Skeletal muscle satellite cell (primary cell): ENCODE measurements around the gene MYO15B.
"Not testable (repeated sequence)": the region's sequence is repeated elsewhere in the genome, so short reads cannot be mapped to it uniquely, and the experiment has no call there.

Experiments used
- H3K27me3 ChIP-seq: 2 replicates; pipeline ENCODE4 v1.7.0; 2013; ENCODE audit warnings: low read length; ENCODE audit not compliant: control insufficient read depth, insufficient read depth
- H3K36me3 ChIP-seq: 2 replicates; pipeline ENCODE4 v1.7.0; 2013; ENCODE audit warnings: mild to moderate bottlenecking, control low read depth, low read length; ENCODE audit not compliant: insufficient read depth
- H3K4me1 ChIP-seq: 2 replicates; pipeline ENCODE4 v1.7.0; 2013; ENCODE audit warnings: low read length; ENCODE audit not compliant: control insufficient read depth, insufficient read depth
- H3K4me2 ChIP-seq: 2 replicates; pipeline ENCODE4 v1.7.0; 2013; ENCODE audit warnings: mild to moderate bottlenecking, low read length
- H3K4me3 ChIP-seq: 2 replicates; pipeline ENCODE4 v1.7.0; 2013; ENCODE audit warnings: low read length
- H3K9ac ChIP-seq: 2 replicates; pipeline ENCODE4 v1.7.0; 2013; ENCODE audit warnings: mild to moderate bottlenecking, low read depth, low read length, moderate library complexity
- H3K9me3 ChIP-seq: replicated peaks from 2 replicates; pipeline ENCODE4 v1.7.0; 2013; ENCODE audit warnings: mild to moderate bottlenecking, control low read depth, low read length

The MYO15B gene

DNA sequence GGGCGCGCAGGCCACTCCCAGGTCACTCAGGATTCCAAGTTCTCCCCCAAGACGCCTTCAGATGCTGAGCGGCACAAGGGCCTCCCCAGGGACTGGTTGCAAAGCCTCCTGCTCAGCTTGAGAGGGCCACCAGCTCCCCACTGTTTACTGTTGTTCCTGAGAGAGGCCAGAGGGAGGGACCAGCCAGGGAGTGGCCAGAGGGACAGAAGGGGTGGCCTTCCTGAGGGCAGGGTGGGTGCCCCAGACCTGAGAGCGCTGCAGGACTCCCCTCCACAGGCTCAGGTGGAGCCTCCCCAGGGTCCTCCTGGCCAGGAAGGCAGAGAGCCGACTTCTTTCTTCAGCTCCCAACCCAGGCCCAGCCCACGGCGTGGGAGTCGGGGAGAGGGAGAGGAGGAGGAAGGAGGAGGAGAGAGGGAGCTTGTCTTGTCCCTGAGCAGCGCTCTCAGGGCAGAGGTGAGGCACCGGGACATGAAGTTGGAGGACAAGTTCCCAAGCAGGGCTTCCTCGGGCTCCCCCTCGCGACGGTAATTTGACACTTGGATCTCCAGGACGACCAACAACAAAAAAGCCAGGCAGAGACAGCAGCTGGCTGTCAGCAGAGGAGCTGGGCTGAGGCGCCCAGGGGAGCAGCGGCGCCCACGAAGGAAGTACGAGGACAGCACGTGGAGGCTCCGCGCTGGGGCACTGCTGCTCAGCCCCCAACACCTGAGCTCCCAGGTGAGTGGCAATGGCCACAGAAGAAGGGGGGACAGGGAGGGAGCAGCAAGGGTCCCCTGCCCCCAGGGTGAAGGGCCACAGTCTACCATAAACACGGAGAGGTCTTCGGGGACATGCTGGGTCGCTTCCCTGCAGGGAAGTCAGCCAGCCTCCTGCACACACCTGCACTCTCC, 46.1 kb downstream of the MYO15B start:
- H3K9ac ChIP-seq = peak overlapping the region; percentile 61
- H3K27me3 ChIP-seq = no peaks in the 10 kb centered on the region
- H3K9me3 ChIP-seq = no peaks in the 10 kb centered on the region
- H3K4me2 ChIP-seq = peak overlapping the region; percentile 60
- H3K4me1 ChIP-seq = peaks cover 16% of the 10 kb centered on the region
- peak overlapping the region; percentile 30 for H3K4me3 ChIP-seq
- no peaks in the 10 kb centered on the region for H3K36me3 ChIP-seq

DNA sequence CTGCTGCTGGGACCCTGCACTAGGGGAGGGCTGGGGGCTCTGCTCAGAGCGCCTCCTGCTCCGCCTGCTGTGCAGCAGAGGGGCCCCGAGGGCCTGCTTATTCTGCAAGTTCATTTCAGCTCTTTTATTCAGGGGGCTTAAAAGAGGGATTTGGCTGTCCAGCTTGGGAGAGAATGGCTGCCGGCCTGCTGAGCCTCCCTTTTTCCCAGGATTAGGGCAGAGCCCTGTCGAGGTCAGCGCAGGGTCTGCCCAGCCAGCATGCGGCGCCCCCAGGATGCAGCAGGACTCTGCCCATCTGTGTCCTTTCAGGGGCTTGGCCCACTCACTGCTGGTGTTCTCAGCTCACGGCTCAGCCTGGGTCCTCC, 46.8 kb downstream of the MYO15B start:
- Histone ChIP-seq H3K9me3 (no peaks in the 10 kb centered on the region), H3K4me3 (no peak overlapping the region), H3K36me3 (no peaks in the 10 kb centered on the region), H3K27me3 (no peaks in the 10 kb centered on the region), H3K4me1 (peaks cover 16% of the 10 kb centered on the region), H3K4me2 (peak overlapping the region; percentile 60), H3K9ac (no peak overlapping the region)

DNA sequence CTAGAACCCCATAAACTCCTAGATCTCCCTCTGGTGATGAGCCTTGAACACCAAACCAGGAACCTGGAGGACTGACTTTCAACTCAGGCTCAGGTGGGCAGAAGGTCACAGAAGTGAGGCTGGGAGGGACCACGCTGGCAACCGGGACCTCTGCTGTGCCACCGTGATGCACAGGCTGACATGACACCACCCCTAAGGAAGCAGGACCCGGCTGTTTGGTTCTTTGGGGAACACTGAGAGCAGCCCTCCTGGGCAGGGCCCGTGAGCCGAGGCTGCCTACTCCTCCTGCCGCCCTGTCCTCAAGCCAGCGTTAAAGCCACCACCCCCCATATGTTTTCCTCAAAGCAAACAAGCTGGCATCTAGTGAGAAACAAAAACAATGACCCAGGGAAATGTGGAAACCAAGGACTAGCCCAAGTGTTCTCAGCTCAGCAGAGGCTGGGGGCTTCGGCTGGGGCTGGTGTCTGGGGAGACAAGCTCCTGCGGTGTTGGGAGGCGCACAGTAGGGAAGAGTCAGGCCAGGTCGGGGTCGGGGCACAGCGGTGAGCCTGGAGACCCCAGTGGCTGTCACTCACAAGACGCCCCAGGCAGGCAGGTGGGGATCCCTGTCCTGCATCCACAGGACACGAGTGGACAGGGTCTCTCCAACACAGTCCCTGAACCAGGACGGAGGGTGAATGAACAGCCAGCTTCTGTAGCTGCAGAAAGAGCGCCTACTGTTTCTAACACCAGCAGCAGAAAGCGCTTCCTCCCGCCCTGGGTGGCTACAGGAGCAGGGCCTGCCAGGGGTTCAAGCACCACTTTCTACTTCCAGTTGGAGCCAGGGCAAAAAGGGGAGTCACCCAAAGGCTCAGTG, 47.4 kb downstream of the MYO15B start:
- Histone ChIP-seq H3K4me3 (no peak overlapping the region), H3K36me3 (no peaks in the 10 kb centered on the region), H3K9me3 (no peaks in the 10 kb centered on the region)

DNA sequence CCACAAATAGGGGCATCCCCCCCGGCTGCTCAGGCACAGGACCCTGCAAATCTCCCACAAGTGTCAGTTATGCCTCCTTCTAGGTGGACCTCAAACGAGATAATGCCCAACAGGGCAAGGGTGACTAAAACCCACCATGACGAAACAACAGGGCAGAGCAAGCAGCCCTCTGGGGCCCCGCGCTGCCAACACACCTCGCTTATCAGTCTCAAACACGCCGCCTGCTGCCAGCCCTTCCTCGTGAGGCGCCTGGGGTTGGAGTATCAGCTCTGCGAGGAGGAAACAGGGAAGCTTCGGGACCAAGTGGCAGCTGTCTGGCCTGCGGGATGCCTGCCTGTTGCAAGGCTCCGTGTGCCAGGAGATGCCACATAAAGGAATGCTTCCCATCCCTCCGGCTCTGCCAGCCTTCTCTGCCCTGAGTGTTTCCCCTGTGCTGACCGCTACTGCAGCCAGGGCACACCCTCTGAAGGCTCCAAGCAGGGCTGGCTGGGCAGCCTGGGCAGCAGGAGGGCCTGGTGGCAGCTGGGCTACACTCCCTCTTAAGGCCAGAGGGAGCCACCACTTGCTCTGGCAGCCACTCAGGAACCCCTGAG, 48.1 kb downstream of the MYO15B start:
- no peaks in the 10 kb centered on the region for H3K27me3 ChIP-seq
- H3K36me3 ChIP-seq = no peaks in the 10 kb centered on the region
- H3K9me3 ChIP-seq = no peaks in the 10 kb centered on the region
- no peak overlapping the region for H3K9ac ChIP-seq
- no peak overlapping the region for H3K4me2 ChIP-seq
- H3K4me1 ChIP-seq = peaks cover 16% of the 10 kb centered on the region
- no peak overlapping the region for H3K4me3 ChIP-seq

More for the DNA sequence above, 47.4 kb downstream of the MYO15B start:
- no peak overlapping the region for H3K4me2 ChIP-seq
- H3K4me1 ChIP-seq = peaks cover 16% of the 10 kb centered on the region
- H3K9ac ChIP-seq = no peak overlapping the region
- no peaks in the 10 kb centered on the region for H3K27me3 ChIP-seq

DNA sequence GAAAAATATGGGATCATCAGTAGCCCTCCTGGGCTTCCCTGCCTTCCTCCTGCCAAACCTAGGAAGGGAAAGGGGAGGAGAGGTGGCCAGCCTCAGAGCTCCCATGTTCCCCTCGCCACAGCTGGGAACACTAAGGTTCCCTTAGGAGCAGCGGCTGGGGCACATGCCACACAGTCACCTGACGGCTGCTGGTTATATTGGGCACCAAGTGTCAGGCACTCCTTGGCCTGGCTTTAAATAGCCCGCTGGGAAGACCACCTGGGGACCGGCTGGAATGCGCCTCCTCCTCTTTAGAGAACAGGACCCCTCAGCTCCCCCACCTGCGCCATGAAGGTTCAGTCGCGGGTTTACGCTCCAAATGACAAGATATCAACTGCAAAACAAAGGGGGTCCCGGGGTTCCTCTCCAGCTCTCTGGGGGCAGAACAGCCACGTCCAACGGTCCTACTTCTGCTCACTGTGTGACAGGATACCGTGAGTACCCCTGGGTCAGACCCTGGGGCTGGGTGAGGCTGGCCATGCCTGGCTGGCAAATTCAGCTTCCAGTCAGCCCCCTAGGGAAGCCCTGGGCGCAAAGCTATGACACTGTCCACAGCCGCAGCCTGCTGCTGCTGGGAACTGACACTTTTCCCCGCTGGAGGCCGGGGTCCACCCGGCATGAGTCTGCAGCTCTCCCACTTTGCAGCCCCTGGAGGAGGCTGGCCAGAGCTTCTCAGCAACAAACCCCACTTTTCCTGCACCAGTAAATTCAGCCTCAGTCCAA, 49.0 kb downstream of the MYO15B start:
- no peak overlapping the region for H3K4me3 ChIP-seq

DNA sequence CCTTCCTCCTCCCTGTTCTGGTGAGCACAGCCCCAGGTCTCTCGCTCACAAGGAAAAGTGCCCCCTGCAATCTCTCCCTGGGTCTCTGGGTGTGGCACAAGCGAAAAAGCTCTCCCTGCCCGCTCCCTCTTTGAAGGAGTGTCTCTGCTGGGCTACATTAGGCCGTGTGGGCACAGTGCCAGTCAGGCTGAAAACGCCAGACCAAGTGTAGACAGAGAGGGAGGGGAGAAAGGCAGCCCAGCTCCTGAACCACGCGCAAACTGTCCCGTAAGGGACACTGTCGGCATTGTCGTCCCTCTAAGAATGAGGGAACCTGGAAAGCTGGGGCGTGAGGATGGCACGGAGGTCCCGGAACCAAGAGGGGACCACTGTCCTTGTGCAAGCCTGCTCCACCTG, 49.5 kb downstream of the MYO15B start:
- H3K9me3 ChIP-seq = no peaks in the 10 kb centered on the region
- peaks cover 16% of the 10 kb centered on the region for H3K4me1 ChIP-seq
- no peak overlapping the region for H3K4me2 ChIP-seq
- H3K36me3 ChIP-seq = no peaks in the 10 kb centered on the region
- no peak overlapping the region for H3K9ac ChIP-seq
- no peak overlapping the region for H3K4me3 ChIP-seq
- no peaks in the 10 kb centered on the region for H3K27me3 ChIP-seq

More for the DNA sequence above, 49.0 kb downstream of the MYO15B start:
- no peak overlapping the region for H3K9ac ChIP-seq
- H3K4me2 ChIP-seq = no peak overlapping the region
- no peaks in the 10 kb centered on the region for H3K9me3 ChIP-seq
- no peaks in the 10 kb centered on the region for H3K36me3 ChIP-seq
- H3K27me3 ChIP-seq = no peaks in the 10 kb centered on the region
- H3K4me1 ChIP-seq = peaks cover 16% of the 10 kb centered on the region

DNA sequence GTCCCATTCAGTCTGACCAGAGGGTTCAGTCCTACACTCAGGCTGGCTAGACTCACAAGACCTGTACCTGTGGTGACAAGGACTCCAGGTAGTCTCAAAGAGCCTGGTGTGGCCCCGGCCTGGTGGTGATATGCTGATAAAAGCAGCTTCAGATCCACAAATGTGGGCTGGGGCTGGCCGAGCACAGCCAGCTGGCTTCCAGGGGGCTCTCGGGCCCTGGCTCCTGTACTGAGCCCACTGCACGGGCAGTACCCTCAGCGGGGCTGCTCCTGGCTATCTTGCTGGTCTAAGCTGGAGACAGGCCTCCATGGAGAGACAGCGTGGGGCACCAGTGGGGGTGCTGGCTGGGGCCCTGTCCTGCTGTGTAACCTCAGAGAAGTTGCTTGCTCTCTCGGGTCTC, 50.0 kb downstream of the MYO15B start:
- Histone ChIP-seq H3K4me3 (no peak overlapping the region), H3K9ac (no peak overlapping the region), H3K36me3 (no peaks in the 10 kb centered on the region), H3K4me2 (no peak overlapping the region), H3K9me3 (no peaks in the 10 kb centered on the region), H3K4me1 (peaks cover 16% of the 10 kb centered on the region), H3K27me3 (no peaks in the 10 kb centered on the region)

DNA sequence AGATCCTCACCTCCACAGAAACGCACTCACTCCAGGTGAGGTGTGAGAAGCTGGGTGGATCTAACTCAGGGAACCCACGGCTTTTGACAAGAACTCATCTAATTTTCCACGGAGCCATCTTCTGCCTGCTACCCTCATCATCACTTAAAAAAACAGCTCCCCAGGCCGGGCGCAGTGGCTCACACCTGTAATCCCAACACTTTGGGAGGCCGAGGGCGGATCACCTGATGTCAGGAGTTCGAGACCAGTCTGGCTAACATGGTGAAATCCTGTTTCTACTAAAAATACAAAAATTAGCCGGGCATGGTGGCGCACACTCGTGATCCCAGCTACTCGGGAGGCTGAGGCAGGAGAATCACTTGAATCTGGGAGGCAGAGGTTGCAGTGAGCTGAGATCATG, 50.4 kb downstream of the MYO15B start:
- not testable (repeated sequence) for H3K27me3 ChIP-seq, H3K4me3 ChIP-seq, H3K36me3 ChIP-seq, H3K9me3 ChIP-seq, H3K9ac ChIP-seq, H3K4me2 ChIP-seq
- peaks cover 14% of the 10 kb centered on the region for H3K4me1 ChIP-seq

DNA sequence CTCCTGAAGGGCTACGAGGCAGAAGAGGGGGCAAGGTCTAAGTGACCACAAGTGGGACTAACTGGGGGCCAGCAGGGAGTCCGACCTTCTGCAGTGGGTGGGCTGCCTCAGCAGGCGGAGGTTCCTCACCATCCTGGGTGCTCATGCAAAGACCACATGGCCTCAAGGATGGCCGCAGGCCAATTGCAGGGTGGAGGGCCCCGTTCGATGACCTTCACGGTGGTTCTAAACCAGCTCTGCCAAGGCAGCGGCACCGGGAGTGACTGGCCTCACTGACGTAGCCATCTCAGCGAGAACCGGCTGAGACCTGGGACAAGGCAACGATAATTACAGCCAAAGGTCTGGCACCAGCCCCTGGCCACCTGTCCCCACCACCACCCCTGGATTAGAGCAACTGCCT, 51.3 kb downstream of the MYO15B start:
- H3K36me3 ChIP-seq = no peaks in the 10 kb centered on the region
- no peak overlapping the region for H3K4me2 ChIP-seq
- peaks cover 6% of the 10 kb centered on the region for H3K4me1 ChIP-seq

DNA sequence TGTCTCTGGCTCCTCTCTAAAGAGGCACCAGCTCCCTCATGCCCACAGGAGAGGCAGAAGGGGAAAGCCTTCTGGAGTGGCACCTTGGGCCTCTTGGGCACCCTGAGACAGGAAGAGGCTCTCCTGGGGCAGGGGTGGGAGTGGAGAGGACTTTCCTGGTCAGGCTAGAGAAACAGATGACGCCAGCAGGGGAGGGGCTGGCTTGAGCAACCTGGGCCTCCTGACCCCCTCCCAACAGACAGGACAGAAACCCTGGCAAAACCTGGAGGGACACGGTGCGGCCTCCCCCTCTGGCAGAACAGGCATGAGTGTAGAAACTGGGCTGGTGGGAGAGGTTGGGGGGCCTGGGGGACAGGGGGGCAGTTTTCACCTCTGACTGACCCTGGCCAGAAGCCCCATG, 51.7 kb downstream of the MYO15B start:
- Histone ChIP-seq H3K27me3 (no peaks in the 10 kb centered on the region), H3K36me3 (no peaks in the 10 kb centered on the region), H3K4me1 (peaks cover 2% of the 10 kb centered on the region), H3K9me3 (no peaks in the 10 kb centered on the region), H3K9ac (no peak overlapping the region), H3K4me2 (no peak overlapping the region), H3K4me3 (no peak overlapping the region)

More for the DNA sequence above, 51.3 kb downstream of the MYO15B start:
- Histone ChIP-seq H3K9me3 (no peaks in the 10 kb centered on the region), H3K4me3 (no peak overlapping the region), H3K27me3 (no peaks in the 10 kb centered on the region), H3K9ac (no peak overlapping the region)
